HL-60 (cell line): ENCODE measurements around the gene RITA1.

ENCODE experiments used
- CTCF ChIP-seq: IDR thresholded peaks from one replicate; pipeline ENCODE4 v1.5.1; 2011; ENCODE audit warnings: low read length, control low read depth, inconsistent platforms; ENCODE audit not compliant: insufficient read depth
- REST ChIP-seq: IDR thresholded peaks from 2 replicates; pipeline ENCODE4 v1.6.1; 2012; ENCODE audit warnings: low read depth; ENCODE audit not compliant: insufficient replicate concordance

- TF ChIP-seq REST: no peak
- TF ChIP-seq CTCF: no peak
Measured at GRCh38 chr12:113149361-113150150, 36.0 kb upstream of the RITA1 start, which contains the start of gene CFAP73.
